GM21825 (cell line): ENCODE data around the gene ALDH1A2.
"Not testable (repeated sequence)": the region's sequence is repeated elsewhere in the genome, so short reads cannot be mapped to it uniquely, and the experiment has no call there.

Source experiments
- ATAC-seq: cut with Tn5 transposase; IDR thresholded peaks from one replicate; pipeline ENCODE4 v1.9.1; 2021; ENCODE audit warnings: mild to moderate bottlenecking, moderate library complexity; ENCODE audit not compliant: unreplicated experiment

ALDH1A2 gene

DNA sequence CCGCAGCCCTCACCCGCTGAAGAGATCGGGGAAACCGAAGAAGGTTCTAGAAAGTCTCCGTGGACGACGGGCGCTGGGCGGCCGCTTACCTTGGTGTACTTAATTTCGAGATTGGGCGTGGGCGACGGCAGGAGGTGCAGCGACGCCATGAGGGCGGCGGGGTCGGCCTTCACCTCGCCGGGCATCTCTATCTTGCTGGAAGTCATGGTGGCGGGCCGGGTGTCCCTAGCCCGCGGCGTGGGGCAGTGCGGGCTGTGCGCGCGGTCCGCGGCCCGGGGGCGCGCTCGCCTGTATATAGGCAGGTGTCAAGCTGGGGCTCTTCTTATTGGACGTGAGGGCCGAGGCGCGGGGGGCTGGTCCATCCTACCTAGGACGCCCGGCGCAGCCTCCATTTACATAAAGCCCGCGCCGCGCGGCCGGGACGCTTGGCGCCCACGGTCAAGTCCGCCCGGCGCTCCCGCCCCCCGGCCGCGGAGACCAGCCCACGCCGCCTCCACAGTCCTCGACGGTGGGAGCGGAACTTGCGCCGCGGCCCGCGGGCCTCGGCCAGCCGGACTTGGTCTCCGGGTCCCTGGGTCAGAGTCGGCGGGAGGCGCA lies at the start of gene ALDH1A2:
Gene ALDH1A2, minus strand, starts transcription at position 267 of the 597 bp plus-strand sequence. Its CDS starts 61 bp downstream, at position 206.
- ATAC-seq, result no peak

DNA sequence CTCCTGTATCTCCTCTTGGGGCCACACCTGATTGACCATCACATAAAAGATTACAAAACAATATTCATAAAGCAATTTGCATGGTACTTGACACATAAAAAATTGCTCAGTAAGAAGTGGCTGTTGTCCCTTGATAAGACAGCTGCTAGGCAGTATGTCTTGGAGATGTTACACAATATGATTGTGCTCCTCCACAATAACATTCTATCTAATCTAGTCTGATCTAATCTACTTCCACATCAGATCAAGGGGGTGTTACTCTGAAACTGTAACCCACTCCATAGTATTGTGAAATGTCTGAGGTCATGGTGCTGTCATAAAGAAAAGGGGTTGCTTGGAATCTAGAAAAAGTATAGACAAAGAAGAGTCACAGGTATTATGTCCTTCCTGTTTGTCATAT lies 49.3 kb upstream of the ALDH1A2 start:
- no peak for ATAC-seq

DNA sequence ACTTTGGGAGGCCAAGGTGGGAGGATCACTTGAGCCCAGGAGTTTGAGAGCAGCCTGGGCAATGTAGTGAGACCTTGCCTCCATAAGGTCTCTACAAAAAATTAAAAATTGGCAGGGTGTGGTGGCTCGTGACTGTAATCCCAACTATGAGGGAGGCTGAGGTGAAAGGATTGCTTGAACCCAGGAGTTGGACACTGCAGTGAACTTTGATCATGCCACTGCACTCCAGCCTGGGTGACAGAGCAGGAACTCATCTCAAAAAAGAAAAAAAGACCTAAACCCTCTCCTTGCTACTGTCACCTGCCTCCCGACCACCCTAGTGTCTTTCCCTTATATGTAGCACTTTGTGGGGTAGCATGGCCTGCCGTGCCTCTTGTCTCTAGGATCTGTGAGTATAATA lies 48.9 kb upstream of the ALDH1A2 start:
- ATAC-seq, result no peak

DNA sequence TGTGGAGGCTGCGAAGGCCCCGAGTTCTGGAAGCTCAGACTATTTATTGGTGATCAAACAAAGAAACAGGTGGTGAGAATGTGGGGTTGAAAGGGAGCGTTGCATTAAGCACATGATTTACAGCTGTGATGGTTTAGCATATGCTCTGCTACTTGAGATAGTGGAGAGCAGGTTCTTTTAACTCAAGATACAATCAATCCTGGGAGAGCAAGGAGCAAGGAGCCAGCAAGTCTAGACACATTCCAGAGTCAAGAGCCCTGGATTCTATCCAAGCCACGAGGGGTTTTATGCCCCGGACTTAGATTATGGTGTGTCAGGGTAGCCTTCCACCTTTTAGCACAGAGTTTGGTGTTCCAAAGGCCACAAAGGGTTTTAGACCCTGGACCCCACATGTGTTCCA lies 47.8 kb upstream of the ALDH1A2 start:
- not testable (repeated sequence) for ATAC-seq

DNA sequence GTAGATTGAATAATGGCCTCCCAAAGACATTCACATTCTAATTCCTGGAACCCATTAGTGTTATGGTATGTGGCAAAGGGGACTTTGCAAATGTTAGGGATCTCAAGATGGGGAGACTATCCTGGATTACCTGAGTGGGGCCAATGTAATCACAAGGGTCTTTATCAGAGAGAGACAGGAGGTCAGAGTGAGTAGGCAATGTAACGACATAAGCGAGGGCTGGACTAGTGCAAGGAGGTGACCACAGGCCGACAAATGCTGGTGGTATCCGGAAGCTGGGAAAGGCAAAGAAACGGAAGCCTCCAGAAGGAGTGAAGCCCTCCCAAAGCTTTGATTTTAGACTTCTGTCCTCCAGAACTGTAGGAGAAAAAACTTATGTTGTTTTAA lies 46.2 kb upstream of the ALDH1A2 start:
- ATAC-seq, result no peak

DNA sequence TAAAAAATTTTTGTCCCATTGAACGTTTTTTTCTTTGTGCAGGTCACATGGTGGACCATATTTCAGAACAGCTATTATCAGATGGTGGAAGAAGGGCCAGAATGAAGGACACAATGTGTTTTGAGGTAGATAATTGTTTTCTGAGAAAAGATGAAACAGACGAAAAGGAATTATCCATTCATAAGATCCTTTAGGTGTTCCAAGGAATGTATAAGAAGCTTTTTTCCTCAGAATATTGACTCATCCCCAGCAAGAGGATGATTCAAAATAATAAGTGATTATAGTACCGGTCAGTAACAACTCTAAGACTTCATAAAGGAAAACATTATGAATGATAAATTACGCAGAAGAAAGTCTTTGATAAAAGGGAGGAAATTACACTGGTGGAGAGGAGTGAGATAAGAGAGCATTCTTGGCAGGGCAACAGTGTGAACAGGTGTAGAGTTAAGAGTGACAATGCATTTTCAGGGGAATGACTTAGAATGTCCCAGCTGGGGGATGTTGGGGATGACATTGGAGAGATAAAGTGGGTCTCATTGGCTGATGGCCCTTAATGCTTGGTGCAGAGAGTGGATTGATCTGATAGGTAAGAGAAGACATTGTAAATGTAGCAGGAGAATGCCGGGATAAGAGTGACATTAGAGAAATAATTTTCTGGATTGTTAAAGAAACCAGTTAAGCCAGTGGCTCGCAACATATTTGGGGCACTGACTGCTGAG lies 45.6 kb upstream of the ALDH1A2 start:
- ATAC-seq, result no peak

DNA sequence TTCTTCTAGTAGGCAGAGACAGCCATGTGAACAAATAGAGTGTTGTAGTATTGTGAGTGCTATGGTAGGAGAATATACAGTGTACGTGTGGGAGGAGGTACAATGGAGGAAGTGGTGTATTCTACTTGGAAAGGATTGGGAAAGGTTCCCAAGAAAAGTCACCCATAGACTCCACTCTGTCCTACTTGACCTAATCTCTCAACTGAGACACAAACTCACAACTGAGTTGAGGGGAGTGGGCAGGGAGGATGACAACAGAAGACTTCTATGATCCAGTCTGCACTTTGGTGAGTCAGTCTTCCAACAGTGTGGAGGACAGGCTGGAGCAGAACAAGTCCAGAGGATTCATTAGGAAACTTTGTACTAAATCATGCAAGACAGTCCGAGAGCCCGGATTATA lies 43.9 kb upstream of the ALDH1A2 start:
- no peak for ATAC-seq

DNA sequence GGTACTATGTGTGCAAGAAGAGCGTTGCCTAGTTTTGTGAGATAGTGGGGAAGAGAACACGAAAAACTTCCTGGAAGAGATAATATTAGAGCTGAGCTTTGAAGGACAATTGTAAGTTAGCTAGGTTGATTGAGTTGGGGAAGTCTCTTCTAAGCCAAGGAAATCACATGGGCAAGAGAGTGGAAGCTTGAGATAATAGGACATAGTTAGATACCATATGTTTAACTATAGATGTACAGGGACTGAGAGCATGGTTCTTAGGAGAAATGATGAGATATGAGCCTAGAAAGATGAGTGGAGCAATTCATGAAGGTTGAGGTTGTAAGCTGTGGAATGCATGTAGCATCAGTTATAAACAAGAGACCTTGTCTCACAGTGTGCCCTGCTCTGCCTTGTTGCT lies 42.6 kb upstream of the ALDH1A2 start:
- ATAC-seq, result no peak

DNA sequence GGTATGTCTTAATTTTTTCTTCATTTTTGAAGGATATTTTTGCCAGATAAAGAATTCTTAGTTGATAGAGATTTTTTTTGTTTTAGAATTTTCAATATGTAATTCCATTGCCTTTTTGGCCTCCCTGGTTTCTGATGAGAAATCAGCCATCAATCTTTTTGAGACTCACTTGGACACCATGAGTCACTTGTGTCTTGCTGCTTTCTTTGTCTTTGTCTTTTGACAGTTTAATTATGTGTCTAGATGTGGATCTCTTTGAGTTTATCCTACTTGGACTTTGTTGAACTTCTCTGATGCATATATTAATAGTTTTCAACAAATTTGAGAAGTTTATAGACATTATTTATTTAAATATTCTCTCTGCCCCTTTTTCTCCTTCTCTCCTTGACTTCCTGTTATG lies 38.0 kb upstream of the ALDH1A2 start:
- no peak for ATAC-seq

DNA sequence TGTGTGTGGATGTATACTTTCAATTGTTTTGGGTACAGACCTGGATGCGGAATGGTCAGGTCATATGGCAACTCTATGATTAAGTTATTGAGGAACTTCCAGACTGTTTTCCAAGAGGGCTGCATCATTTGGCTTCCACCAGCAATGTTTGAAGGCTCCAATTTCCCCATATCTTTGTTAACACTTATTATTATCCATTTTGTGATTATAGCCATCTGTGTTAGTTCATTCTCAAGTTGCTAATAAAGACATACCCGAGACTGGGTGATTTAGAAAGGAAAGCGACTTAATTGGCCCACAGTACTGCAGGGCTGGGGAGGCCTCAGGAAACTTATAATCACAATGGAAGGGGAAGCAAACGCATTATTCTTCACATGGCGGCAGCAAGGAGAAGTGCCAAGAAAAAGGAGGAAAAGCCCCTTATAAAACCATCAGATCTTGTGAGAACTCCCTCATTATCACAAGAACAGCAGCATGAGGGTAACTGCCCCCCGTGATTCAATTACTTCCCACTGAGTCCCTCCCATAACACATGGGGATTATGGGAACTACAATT lies 31.1 kb upstream of the ALDH1A2 start:
- no peak for ATAC-seq

DNA sequence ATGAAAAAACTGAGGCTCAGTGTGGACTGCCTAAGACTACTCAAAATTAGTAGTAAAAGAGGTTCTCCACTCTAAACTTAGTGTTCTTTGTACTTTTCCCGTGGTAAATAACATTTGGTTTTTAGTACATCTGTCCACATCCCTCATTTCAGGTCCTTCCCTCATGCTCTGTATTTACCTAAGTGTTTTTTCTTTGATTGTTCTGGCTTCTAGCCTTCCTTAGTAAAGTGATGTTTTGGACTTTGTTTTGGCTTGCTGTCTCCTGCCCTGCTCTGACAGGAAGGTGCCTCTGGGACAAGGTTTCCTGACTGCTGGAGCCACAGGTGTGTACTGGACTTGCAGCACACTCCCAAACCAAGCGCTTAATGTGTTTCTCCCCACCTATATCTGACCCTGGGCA lies 29.9 kb upstream of the ALDH1A2 start:
- ATAC-seq, result no peak

DNA sequence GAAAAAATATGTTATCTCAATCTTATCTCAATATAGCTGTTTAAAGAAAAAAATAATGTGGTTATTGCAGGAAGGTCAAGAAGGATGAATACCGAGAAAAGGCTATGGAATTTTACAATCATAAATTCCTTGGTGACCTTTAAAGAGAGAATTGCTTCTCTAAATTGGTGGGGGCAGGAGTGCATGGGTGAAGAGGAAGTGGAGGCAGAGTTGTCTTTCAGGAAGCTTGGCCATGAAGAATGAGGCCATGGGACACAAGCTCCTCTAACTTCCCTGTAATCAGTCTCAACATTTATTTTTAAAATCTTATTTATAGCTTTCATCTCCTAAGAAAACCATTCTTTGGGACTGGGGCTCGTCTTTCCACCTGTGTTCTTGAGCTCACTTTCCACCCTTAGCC lies 22.4 kb upstream of the ALDH1A2 start:
- ATAC-seq, result no peak

DNA sequence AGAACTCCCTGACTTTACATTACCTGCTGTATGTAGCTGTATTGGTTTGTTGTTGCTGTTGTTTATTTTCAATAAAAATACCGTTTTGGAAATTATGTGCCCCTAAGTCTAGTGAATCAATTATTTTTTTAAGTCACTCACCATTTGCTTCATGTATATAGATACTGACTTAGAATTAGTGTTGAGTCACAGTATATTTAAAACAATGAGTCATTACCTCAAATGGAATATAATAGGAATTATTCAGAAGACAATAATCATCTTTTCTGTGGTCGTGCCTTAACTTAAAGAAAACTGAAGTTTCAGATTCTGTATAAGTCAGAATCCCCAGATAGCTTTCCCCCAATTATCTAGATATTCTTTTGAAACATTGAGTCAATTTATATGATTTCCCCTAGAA lies 21.0 kb upstream of the ALDH1A2 start:
- no peak for ATAC-seq

DNA sequence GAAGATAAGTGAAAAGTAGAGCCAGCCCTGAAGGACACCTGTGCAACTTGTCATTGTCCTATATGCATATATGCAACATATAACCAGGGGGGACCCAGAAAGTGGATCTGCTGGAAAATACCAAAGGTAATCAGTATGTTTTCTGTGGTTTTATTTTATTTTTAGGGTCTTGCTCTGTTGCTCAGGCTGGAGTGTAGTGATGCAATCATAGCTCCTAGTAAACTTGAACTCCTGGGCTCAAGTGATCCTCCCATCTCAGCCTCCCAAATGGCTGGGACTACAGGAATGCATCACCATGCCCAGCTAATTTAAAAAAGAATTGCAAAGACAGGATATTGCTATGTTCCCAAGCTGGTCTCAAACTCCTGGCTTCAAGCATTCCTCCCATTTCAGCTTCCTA lies 18.0 kb upstream of the ALDH1A2 start:
- no peak for ATAC-seq

DNA sequence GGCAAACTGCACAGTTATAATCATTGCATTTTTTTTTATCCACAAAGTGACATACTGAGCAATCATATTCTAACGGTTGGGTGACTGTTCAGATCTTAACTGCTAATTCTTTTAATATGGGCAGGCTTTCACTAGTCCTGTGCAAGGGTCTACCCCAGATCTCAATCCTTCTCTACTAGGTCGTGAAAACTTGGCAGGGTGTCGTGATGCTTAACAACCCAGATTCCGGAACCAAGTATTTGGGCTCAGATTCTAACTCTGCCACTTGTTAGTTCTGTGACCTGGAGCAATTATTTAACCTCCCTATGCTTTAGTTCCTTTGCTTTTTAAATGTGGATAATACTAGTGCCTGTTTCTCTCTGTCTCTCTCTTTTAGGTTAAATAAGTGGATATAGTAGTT lies 16.4 kb upstream of the ALDH1A2 start:
- ATAC-seq, result no peak

DNA sequence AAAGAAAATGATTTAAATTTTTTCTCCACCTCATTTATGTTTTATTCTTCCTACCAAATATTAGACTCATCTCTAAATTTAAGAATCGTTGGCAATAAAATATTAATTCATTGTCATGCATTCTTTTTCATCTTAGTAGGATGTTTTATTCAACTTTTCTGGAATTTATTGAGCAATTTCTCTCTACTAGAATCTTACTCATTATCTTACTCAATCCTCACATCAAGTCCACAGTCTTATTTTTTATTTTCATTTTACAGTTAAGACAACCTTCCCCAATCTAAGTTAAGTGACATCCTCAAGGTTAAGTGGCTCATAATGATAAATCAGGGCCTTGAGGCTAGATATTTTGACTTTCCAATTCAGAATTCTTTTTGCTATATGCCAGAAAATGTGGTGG lies 15.9 kb upstream of the ALDH1A2 start:
- no peak for ATAC-seq

DNA sequence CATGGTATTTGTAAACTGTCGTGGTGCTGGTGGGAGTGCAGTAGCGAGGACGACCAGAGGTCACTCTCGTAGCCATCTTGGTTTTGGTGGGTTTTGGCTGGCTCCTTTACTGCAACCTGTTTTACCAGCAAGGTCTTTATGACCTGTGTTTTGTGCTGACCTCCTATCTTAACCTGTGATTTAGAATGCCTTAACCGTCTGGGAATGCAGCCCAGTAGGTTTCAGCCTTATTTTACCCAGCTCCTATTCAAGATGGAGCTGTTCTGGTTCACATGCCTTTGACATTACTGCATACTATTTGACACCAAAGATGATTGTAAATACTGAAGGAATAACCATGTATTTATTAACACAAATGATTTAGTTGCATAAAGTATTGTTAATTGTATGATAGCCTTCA lies 15.4 kb upstream of the ALDH1A2 start:
- not testable (repeated sequence) for ATAC-seq

DNA sequence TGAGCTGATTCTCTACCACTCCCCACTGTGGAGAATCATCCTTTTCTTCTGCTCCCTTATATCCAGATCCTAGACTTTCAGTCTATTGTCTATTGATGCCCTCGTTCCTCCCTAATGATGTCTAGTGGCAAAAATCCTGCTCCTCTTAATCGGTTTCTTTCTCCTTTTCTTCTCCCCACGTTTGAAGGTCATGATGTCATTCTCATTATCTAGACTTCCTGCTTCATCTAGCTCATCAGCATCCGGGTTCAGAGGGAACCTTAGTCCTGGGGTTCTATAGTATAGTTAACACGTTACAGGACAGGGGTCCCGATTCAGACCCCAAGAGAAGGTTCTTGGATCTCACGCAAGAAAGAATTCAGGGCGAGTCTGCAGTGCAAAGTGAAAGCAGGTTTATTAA lies 14.9 kb upstream of the ALDH1A2 start:
- ATAC-seq, result no peak

DNA sequence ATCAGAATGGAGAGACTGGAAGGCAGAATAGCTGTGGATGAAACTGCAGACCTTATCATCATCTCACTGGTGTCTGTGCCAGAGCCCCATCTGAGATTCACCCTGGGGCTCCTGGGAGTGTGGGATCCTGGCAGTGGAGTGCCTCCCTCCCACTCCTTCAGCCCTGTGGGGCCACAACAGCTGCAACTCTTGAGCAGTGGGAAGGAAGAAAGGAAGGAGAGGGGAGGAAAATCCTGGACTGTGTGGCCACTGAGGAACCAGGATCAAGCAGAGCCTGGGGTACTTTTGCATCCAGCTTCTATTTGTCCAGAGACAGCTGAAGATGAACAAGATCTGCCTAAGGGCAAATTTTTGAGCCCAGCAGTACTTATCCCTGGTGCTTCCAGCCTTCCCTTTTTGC lies 13.1 kb upstream of the ALDH1A2 start:
- no peak for ATAC-seq

DNA sequence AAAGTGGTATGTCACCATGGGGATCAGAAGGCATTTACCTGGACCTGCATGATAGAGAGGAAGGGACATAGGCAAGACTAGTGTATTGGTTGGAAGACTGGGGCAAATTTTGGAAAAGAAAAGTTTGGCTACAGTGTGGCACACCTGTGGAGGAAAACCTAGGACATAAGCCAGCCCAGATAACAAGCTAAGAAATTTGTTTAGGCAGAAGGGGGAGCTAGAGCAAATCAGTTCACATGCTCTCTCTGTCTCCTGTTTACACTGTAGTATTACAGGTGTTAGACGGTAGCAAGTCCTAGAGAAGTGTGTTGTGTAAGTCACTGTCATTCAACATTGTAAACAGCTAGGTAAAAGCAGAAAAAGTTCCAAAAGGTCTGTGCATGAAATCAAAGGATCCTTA lies 11.9 kb upstream of the ALDH1A2 start:
- no peak for ATAC-seq

DNA sequence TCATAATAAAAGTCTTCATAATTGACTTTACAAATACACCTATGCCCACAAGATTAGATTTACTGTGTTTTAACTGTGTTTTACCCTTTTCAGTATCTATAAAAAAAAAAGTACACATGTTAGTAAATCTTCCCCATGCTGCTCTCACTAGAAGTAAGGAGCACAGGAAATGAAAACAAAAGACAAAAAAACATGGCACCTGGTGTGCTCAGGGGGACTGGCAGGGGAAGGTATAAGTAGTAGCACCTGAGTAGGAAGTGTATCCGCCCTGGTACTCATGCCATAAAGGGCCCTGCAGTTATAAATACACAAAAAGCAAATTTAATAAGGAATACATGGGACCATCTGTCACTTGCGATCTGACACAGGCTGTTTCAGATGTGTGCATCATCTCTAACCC lies 8.9 kb upstream of the ALDH1A2 start:
- ATAC-seq, result no peak

DNA sequence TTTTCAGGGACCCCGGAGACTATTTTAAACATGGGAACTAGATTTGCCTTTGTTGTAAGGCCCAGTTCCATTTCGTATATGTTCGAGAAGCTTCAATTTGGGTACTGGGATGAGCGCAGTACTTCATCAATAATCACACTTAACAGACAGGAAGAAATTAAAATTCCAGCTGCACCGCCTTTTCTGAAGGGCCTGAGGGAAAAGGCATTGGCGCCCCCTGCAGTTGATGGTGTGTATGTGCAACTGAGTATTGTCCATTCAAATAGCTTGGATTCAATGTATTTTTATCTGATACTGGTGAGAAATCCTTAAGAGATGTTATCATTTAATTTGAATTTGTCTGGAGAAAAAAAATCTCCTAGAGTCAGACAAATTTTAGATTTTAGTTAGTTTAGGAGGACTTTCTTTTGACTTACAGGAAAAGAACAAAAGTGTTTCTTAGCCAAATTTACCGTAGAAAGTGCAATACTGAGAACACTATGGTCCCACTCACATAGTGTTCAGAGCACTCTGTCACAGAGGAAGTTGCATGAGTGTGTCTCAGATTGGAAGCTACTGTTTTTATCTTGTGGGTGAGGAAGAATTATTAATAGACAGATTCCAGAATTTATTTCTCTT lies 5.4 kb upstream of the ALDH1A2 start:
- ATAC-seq, result no peak
